OCI-LY1 (cell line): ENCODE data around the gene FAM222B.

ENCODE experiments used
- CTCF ChIP-seq: fragments of 200-600 bp; sonication (generic), shearing (Covaris generic); IDR thresholded peaks from 2 replicates; pipeline ENCODE4 v1.5.1; 2017; ENCODE audit warnings: mild to moderate bottlenecking, antibody characterized with exemption, low read length, moderate library complexity, mixed read lengths
- EZH2 ChIP-seq: fragments of 200-600 bp; sonication (generic), shearing (Covaris generic); IDR thresholded peaks from 2 replicates; pipeline ENCODE4 v1.8.0; 2017; ENCODE audit warnings: borderline replicate concordance, mixed run types, mild to moderate bottlenecking, antibody characterized with exemption, low read length, moderate library complexity, mixed read lengths

DNA sequence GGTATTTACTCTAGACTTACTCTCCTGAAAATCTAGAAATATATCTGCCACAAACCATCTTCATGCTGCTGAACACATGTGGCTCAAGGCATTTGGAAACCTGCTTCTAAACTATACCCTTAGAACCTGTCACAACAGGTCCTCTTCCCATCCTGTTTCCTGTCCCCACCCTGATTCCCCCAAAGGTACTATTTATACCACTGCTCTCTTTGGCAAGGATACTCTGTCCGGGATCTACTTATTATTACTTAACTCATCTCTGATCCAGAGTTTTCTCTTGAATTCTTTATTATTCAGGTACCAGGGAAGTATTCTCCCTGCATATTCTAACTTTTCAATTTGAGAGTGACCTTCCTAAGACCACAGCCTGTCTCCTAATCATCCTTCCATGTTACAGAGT is 65.4 kb downstream of the FAM222B start:
- TF ChIP-seq CTCF (no peak), EZH2 (no peak)
